ENCODE data around the gene CEP164.
"Not testable (repeated sequence)": the region's sequence is repeated elsewhere in the genome, so short reads cannot be mapped to it uniquely, and the experiment has no call there.

- TF ChIP-seq CTCF (IDR thresholded peaks at IDR 0.05; ENCODE audit: low read depth, low read length); EZH2phosphoT487 (IDR thresholded peaks at IDR 0.05; ENCODE audit: low read depth): not testable (repeated sequence)
Observed at GRCh38 chr11:117405898-117406297, 78.2 kb downstream of the CEP164 start.

Data from OCI-LY3 (cell line).